T-helper 1 cell (primary cell): ENCODE results near the gene KCNH3.

ENCODE experiments used
- DNase-seq, 5 donors: peaks; one replicate each; pipeline ENCODE4 v3.0.0-alpha.2; 2012 to 2020

Gene KCNH3

GRCh38 chr12:49563951-49564685 lies 25.3 kb downstream of the KCNH3 start:
- no peak for DNase-seq

- peak in 1 of 5 donors; percentile 25 for DNase-seq
These were observed 26.0 kb downstream of the KCNH3 start for GRCh38 chr12:49564686-49565405.

- no peak for DNase-seq
These were observed 26.8 kb downstream of the KCNH3 start for GRCh38 chr12:49565406-49566265.

- no peak for DNase-seq
These were observed 27.5 kb downstream of the KCNH3 start for GRCh38 chr12:49566361-49566760.

DNA sequence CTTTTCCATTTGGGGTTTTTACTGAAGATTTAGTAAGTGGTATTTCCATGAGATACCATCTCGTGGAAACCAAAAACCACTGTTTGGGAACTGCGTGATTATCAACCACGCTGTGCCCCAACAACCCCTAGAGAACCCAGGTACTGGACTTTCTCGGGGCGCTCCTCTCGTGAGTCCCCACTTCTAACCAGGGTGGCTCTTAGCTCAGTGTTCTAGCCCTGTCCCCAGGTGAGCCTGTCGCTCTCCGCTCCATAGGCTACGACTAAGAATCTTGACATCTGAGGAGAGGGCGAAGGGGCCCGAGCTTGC lies 28.4 kb downstream of the KCNH3 start:
- DNase-seq, result no peak

DNA sequence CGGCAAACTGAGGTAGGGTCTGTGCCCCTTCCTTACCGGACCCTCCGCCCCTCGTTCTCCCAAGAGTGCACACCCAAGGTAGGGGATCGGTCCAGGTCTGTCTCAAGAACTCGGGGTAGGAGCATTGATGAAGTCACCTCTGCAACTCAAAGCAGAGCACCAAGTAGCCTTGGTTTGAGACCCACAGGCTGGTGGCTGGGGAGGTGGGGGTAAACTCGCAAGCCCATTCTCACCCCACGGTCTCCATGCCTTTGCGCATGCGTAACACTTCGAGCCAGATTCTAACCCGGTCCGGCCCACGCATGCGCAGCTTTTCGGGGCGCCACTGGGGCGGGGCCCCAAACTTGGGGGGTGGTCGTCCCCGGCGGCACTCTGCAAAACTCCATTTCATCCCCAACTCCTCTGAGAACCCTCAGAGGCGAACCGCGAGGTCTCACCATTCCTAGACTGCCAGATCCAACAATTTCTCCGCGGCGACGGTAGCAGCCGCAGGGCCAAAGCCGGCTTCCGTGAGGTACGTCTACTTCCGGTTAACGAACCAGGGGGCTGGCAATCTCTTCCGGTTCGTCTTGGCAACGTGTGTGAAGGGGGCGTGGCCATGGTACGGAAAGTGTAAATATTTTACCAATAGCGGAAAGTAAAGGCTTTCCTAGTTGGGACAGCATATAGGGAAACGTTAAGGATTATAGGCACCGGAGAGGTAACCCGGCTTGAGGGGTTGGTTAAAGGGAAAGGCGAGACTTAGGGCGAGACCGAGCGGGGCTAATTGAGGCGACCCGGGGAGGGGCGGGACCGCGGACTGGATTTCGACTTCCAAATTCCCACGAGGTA lies 29.0 kb downstream of the KCNH3 start, which contains the start of gene MCRS1:
Gene MCRS1, minus strand, starts transcription at position 532 of the 831 bp plus-strand sequence. CDS start 1,411 bp downstream, outside the sequence.
- DNase-seq, result peak; percentile 77 to 94 (median 86)

DNA sequence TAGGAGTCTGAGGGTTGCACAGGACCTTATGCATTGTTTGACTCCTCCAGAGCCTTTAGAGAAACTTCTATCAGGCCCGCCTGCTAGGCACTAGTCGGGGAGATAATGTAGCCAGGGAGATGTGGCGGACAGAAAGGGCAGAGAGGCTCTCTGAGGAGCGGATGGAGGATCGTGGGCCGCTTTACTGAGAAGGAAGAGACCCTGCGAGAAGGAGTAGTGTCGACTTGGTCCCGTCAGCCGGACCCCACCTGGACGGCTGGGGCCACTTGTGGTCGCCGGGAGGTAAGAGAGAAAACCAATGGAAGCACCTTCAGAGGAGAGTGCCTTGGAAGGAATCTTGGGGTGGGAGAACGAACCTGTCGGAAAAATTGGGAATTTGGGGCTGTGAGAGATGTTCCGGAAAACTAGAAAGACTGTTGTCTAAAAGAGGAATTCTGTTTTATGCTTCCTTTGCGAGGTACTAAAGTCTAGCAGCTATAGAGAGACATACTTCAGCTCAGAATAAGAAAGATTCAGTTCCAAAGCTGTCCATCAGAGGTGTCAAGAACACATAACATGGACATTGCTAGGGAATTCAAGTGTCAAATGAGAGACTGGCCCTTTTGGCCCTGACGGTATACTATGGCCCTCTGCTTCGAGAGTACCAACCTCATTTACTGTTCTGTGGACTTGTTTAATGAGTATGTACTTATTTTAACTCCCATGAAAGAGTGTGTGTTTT lies 29.8 kb downstream of the KCNH3 start:
- DNase-seq, result no peak

DNA sequence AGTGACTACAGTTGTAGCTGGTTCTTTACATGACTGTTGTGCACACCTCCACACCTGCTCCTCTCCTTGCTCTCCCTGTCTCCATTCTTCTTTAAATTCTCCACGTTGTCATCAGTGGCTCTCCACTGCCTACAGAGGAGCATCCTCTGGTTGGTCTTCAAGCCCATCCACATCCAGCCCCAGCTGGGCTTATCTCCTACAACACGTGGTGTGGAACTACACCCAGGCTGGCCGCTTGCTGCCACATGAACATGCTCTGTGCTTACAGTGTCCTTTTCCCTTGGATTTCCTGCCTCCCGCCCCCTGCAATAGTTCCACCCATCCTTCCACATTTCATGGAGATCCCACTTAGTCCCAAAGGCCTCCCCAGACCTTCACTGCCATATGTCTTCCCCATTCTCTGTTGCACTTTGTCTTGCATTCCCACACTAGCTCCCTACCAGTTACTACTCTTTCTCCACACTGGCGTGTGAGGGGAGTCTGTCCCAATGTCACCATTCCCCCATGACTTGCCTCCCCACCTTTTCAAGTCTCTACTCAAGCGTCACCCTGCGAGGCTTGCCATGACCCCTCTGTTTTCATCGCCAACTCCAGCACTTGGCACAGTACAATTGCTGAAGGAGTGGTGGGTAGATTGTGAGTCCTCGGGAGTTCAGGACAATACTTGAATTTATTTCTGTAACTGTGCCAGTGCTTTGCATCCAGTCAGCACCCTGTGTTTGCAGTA lies 38.9 kb downstream of the KCNH3 start:
- DNase-seq, result no peak

DNA sequence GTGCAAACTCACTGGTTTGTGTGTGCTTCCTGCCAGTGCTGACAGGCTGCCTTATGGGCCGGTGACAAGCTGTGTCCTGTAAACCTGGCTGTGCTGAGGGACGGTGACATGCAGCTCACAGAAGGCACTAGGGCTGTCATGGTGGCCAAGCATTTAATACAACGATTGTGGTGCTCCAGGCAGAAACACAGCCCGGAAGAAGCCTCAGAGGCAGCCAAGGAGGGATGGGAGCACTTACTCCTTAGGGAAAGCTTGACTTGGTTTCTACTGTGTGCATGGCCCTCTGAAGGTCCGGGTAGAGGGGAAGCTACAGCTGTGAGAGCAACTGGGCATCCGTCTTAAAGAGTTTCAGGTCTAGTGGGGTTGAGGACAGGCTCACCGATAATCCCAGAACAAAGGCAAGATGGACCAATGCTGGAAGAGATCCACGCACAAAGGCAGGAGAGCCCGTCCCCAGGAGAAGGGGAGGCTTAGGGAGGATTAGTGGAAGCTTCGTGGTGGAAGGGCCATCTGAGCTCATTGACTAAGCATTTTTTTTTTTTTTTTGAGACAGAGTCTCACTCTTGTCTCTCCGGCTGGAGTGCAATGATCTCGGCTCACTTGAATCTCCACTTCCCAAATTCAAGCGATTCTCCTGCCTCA lies 39.8 kb downstream of the KCNH3 start:
- no peak for DNase-seq

DNA sequence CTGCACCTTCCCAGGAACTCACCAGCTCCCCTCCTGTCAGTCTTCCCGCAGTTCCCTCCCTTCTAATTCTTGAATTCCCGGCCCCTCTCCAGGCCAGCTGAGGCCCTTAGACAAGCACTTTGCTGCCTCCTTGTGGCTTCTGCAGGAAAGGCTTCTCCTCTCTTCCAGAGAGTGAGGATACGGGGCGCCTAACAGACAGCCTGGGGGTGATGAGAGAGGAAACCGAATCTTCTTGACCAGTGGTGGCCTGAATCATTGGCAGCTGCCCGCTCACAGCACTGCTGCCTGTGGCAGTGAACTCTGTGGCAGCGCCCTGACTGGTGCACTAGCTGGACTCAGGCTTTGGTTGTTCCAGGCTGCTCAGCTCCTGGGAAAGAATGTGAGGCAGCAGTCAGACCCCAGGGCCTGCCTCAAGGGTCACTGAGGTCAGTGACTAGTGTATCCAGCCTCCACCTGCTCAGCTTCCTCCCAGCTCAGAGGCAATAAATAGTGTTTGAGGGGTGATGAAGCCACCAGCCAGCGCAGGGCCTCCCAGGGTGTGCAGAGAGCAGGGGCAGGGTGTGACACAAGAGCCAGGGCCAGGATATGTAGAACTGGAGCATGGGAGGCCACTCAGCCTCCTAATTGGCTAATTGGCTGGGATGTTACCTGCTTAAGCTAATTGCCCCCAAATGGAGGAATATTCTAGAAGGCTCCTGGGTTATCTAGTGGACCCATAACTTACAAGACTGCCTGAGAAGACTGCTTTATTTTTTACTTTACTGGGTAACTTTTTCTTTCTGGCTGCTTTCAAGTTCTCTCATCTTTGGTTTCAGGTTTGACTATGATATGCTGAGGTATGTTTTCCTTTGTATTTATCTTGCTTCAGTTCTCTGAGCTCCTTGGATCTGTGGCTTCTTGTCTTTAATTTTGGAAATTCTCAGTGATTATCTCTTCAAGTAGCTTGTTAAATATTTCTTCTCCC lies 42.0 kb downstream of the KCNH3 start:
- DNase-seq, result peak in 3 of 5 donors; percentile 22 to 44 (median 44)

- DNase-seq, result no peak
These were observed 43.4 kb downstream of the KCNH3 start for GRCh38 chr12:49582201-49582600.

- DNase-seq, result no peak
These were observed 44.0 kb downstream of the KCNH3 start for GRCh38 chr12:49582850-49583249.

GRCh38 chr12:49583366-49584094 lies 44.7 kb downstream of the KCNH3 start:
- no peak for DNase-seq

- DNase-seq, result no peak
These were observed 45.8 kb downstream of the KCNH3 start for GRCh38 chr12:49584591-49584990.

GRCh38 chr12:49585477-49586459 lies 46.9 kb downstream of the KCNH3 start:
- no peak for DNase-seq

GRCh38 chr12:49587174-49587908 lies 48.5 kb downstream of the KCNH3 start:
- no peak for DNase-seq

DNA sequence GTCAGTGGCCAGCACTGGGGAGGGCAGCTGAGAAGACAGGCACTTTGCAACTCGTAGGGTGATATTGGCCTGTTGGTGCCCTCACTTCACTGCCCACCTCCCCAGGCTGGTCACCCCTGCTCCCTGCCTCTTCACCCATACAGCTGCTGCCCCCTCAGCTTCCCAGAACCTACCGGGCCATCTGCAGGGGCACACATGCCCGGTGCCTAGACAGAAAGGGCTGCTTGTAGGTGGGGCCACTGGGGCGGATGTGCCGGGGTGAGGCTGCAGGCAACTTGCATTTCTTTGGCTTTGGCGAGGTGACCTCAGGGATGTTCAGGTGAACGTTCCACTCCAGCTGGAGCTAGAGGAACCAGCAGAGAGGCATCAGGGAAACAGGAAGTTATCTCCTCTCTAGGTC lies 49.5 kb downstream of the KCNH3 start:
- no peak for DNase-seq
